H9 (cell line): ENCODE results near the gene POMT2. TPM values are rescaled to one million over a fixed set of nuclear protein-coding genes. Genes with fewer than 3 reads are reported as not detected.

Source experiments
- DNase-seq: peaks from one replicate; pipeline ENCODE4 v3.0.0-alpha.2; 2017
- H2AFZ ChIP-seq: one replicate; pipeline ENCODE4 v1.6.1; 2013; ENCODE audit warnings: mild to moderate bottlenecking, low read length, control low read depth, moderate library complexity
- H2AK5ac ChIP-seq: 2 replicates; pipeline ENCODE4 v1.6.1; 2013; ENCODE audit warnings: low read length, control low read depth, mixed read lengths; ENCODE audit not compliant: insufficient read length
- H2BK120ac ChIP-seq: one replicate; pipeline ENCODE4 v1.6.1; 2013; ENCODE audit warnings: low read depth, mild to moderate bottlenecking, low read length, control low read depth, inconsistent platforms; ENCODE audit not compliant: poor library complexity, severe bottlenecking
- H2BK12ac ChIP-seq: 2 replicates; pipeline ENCODE4 v1.6.1; 2013; ENCODE audit warnings: low read length, control low read depth, mixed read lengths, low read depth; ENCODE audit not compliant: insufficient read length
- H2BK15ac ChIP-seq: 2 replicates; pipeline ENCODE4 v1.6.1; 2013; ENCODE audit warnings: low read depth, low read length, control low read depth
- H2BK20ac ChIP-seq: one replicate; pipeline ENCODE4 v1.6.1; 2013; ENCODE audit warnings: low read depth, mild to moderate bottlenecking, low read length, control low read depth, inconsistent platforms; ENCODE audit not compliant: poor library complexity, severe bottlenecking
- H2BK5ac ChIP-seq: 2 replicates; pipeline ENCODE4 v1.6.1; 2013; ENCODE audit warnings: low read length, control low read depth, mixed read lengths; ENCODE audit not compliant: insufficient read length
- H3K14ac ChIP-seq: 2 replicates; pipeline ENCODE4 v1.6.1; 2013; ENCODE audit warnings: low read length, control low read depth; ENCODE audit not compliant: insufficient read depth
- H3K18ac ChIP-seq: 2 replicates; pipeline ENCODE4 v1.6.1; 2013; ENCODE audit warnings: low read depth, mild to moderate bottlenecking, mixed read lengths, low read length, control low read depth; ENCODE audit not compliant: insufficient read length
- H3K23ac ChIP-seq: 2 replicates; pipeline ENCODE4 v1.6.1; 2013; ENCODE audit warnings: low read length, control low read depth, mixed read lengths, low read depth; ENCODE audit not compliant: insufficient read length
- H3K23me2 ChIP-seq: 2 replicates; pipeline ENCODE4 v1.6.1; 2013; ENCODE audit warnings: low read depth, mild to moderate bottlenecking, mixed read lengths, low read length, control low read depth; ENCODE audit not compliant: insufficient read length, poor library complexity, severe bottlenecking
- H3K27ac ChIP-seq: 2 replicates; pipeline ENCODE4 v1.5.1; 2013; ENCODE audit warnings: low read length, control low read depth, mixed read lengths, low read depth; ENCODE audit not compliant: insufficient read length
- H3K27me3 ChIP-seq: 2 replicates; pipeline ENCODE4 v1.6.1; 2013; ENCODE audit warnings: low read length, control low read depth, inconsistent platforms; ENCODE audit not compliant: insufficient read depth
- H3K4ac ChIP-seq: 2 replicates; pipeline ENCODE4 v1.6.1; 2013; ENCODE audit warnings: low read depth, mild to moderate bottlenecking, control low read depth, inconsistent platforms, low read length, moderate library complexity
- H3K4me1 ChIP-seq: 2 replicates; pipeline ENCODE4 v1.6.1; 2013; ENCODE audit warnings: low read length, control low read depth, inconsistent platforms; ENCODE audit not compliant: insufficient read depth
- H3K4me2 ChIP-seq: 2 replicates; pipeline ENCODE4 v1.6.1; 2013; ENCODE audit warnings: low read length, control low read depth, mixed read lengths; ENCODE audit not compliant: insufficient read length, insufficient read depth
- H3K56ac ChIP-seq: 2 replicates; pipeline ENCODE4 v1.6.1; 2013; ENCODE audit warnings: low read depth, mild to moderate bottlenecking, mixed read lengths, low read length, control low read depth; ENCODE audit not compliant: insufficient read length
- H3K79me1 ChIP-seq: 2 replicates; pipeline ENCODE4 v1.6.1; 2013; ENCODE audit warnings: low read depth, mild to moderate bottlenecking, moderate library complexity, low read length, control low read depth, inconsistent platforms; ENCODE audit not compliant: insufficient read depth, poor library complexity, severe bottlenecking
- H3K79me2 ChIP-seq: 2 replicates; pipeline ENCODE4 v1.6.1; 2013; ENCODE audit warnings: low read length, control low read depth, inconsistent platforms; ENCODE audit not compliant: insufficient read depth
- H3K9ac ChIP-seq: 2 replicates; pipeline ENCODE4 v1.6.1; 2013; ENCODE audit warnings: low read length, control low read depth, mixed read lengths; ENCODE audit not compliant: insufficient read length; ENCODE audit errors: extremely low read depth
- H3K9me3 ChIP-seq: one replicate; pipeline ENCODE4 v1.6.1; 2013; ENCODE audit warnings: low read depth, low read length, inconsistent platforms; ENCODE audit not compliant: control insufficient read depth
- H3T11ph ChIP-seq: one replicate; pipeline ENCODE4 v1.6.1; 2013; ENCODE audit warnings: mild to moderate bottlenecking, low read length, control low read depth, inconsistent platforms
- H4K20me1 ChIP-seq: one replicate; pipeline ENCODE4 v1.6.1; 2013; ENCODE audit not compliant: control insufficient read depth, insufficient read length, insufficient read depth
- H4K5ac ChIP-seq: 2 replicates; pipeline ENCODE4 v1.6.1; 2013; ENCODE audit warnings: low read depth, mild to moderate bottlenecking, mixed read lengths, low read length, control low read depth; ENCODE audit not compliant: insufficient read length
- H4K8ac ChIP-seq: replicated peaks from 2 replicates; pipeline ENCODE4 v1.6.1; 2013; ENCODE audit warnings: low read length, control low read depth, mixed read lengths, low read depth; ENCODE audit not compliant: insufficient read length
- H4K91ac ChIP-seq: 2 replicates; pipeline ENCODE4 v1.6.1; 2013; ENCODE audit warnings: low read depth, mild to moderate bottlenecking, moderate library complexity, mixed read lengths, low read length, control low read depth; ENCODE audit not compliant: insufficient read length
- H3K27ac Mint-ChIP-seq, 3 experiments: 2 replicates in 2 of 3; 3 replicates in 1 of 3; pipeline ENCODE4 v1.8.0; 2020 to 2021; ENCODE audit warnings: mixed read lengths in 3 of 3, mild to moderate bottlenecking in 1 of 3, moderate library complexity in 1 of 3
- H3K27me3 Mint-ChIP-seq: 2 replicates; pipeline ENCODE4 v1.8.0; 2021; ENCODE audit warnings: low read depth, mild to moderate bottlenecking, moderate library complexity, mixed read lengths
- H3K36me3 Mint-ChIP-seq, 3 experiments: 2 replicates in 2 of 3; 3 replicates in 1 of 3; pipeline ENCODE4 v1.8.0; 2020 to 2021; ENCODE audit warnings: low read depth in 3 of 3, mixed read lengths in 3 of 3; ENCODE audit not compliant: insufficient read depth in 1 of 3
- H3K4me1 Mint-ChIP-seq, 2 experiments: 2 replicates each; pipeline ENCODE4 v1.8.0; 2020; ENCODE audit warnings: mixed read lengths in 2 of 2
- H3K4me3 Mint-ChIP-seq, 2 experiments: 2 replicates in 1 of 2; 3 replicates in 1 of 2; pipeline ENCODE4 v1.8.0; 2020 to 2021; ENCODE audit warnings: mild to moderate bottlenecking in 2 of 2, mixed read lengths in 2 of 2, moderate library complexity in 1 of 2
- H3K9me3 Mint-ChIP-seq, 2 experiments: 2 replicates in 1 of 2; 3 replicates in 1 of 2; pipeline ENCODE4 v1.8.0; 2020; ENCODE audit warnings: mild to moderate bottlenecking in 2 of 2, mixed read lengths in 2 of 2, moderate library complexity in 1 of 2
- WGBS: extraction: QIAGEN DNeasy Blood & Tissue Kit; methylation state at CpG from one replicate; pipeline ENCODE4 v1.1.7; 2013; ENCODE audit warnings: missing lambda C conversion rate, low lambda C conversion rate, mixed read lengths; ENCODE audit not compliant: insufficient read length; ENCODE audit errors: extremely low coverage; 5-methylcytosine and 5-hydroxymethylcytosine counted together
- total RNA-seq: library from RNA; stranded (reverse); gene quantifications from 2 replicates; pipeline ENCODE4 v1.2.1, GENCODE V29; 2021
- TF ChIP-seq, protein P1 (sequence below): fragments of 200-600 bp; sonication (generic); conservative IDR thresholded peaks from 3 replicates; pipeline ENCODE4 v1.8.0; 2021; ENCODE audit warnings: antibody characterized with exemption, mild to moderate bottlenecking

The POMT2 gene
- total RNA-seq, 1 experiment from 2014 or later: 25.2 TPM

DNA sequence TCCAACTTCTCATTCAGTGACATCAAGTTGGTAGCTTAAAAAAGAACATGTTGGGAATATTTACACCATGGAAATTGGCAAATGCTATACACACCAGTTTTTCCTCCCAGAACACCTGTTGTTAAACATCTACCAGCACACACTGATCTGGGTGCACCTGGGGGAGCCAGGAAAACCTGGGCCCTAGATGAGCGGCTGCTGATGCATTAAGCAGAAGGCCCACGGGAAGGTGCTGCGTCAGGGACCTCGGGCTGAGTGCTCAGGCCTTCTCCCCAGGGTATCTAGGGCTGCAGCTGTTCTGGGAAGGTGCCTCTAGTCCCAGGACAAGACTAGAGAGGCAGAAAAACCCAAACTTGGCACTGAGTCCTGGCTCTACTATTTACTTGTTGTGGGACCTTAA is 46.9 kb downstream of the POMT2 start:
- Histone ChIP-seq H3K4me1 (no peaks in the 10 kb centered on the region), H2BK15ac (no peak overlapping the region), H3K4me2 (no peak overlapping the region), H4K5ac (no peak overlapping the region), H3K18ac (no peak overlapping the region), H3K79me2 (no peaks in the 10 kb centered on the region), H2BK120ac (no peak overlapping the region), H2AFZ (no peak overlapping the region), H2BK5ac (no peak overlapping the region), H3K9ac (no peak overlapping the region), H3K27me3 (peaks cover 20% of the 10 kb centered on the region), H3K23ac (no peak overlapping the region), H3K56ac (no peak overlapping the region), H2AK5ac (no peak overlapping the region), H2BK20ac (no peak overlapping the region), H3K27ac (no peak overlapping the region), H3K79me1 (no peaks in the 10 kb centered on the region), H3K4ac (no peak overlapping the region), H3K23me2 (peaks cover 16% of the 10 kb centered on the region), H4K91ac (no peak overlapping the region), H3K14ac (no peak overlapping the region), H3K9me3 (no peaks in the 10 kb centered on the region), H4K20me1 (no peaks in the 10 kb centered on the region), H2BK12ac (no peak overlapping the region), H4K8ac (no peak overlapping the region), H3T11ph (no peak overlapping the region)
- no peak for DNase-seq
- Mint-ChIP-seq H3K4me1 (peaks cover 6 to 25% of the 10 kb centered on the region in 2 experiments), H3K36me3 (peaks cover 0 to 3% (median 3%) of the 10 kb centered on the region in 3 experiments; a peak in 4 of 7 replicates), H3K27me3 (peaks cover 48% of the 10 kb centered on the region), H3K4me3 (no peak overlapping the region), H3K27ac (no peak overlapping the region), H3K9me3 (peaks cover 0 to 6% of the 10 kb centered on the region in 2 experiments; a peak in 1 of 5 replicates)
- TF ChIP-seq, protein P1, sequence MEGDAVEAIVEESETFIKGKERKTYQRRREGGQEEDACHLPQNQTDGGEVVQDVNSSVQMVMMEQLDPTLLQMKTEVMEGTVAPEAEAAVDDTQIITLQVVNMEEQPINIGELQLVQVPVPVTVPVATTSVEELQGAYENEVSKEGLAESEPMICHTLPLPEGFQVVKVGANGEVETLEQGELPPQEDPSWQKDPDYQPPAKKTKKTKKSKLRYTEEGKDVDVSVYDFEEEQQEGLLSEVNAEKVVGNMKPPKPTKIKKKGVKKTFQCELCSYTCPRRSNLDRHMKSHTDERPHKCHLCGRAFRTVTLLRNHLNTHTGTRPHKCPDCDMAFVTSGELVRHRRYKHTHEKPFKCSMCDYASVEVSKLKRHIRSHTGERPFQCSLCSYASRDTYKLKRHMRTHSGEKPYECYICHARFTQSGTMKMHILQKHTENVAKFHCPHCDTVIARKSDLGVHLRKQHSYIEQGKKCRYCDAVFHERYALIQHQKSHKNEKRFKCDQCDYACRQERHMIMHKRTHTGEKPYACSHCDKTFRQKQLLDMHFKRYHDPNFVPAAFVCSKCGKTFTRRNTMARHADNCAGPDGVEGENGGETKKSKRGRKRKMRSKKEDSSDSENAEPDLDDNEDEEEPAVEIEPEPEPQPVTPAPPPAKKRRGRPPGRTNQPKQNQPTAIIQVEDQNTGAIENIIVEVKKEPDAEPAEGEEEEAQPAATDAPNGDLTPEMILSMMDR: no peak
- no CpG with 5 or more reads among the region's 4 CpGs for WGBS
